H1 (cell line): Measurements from ENCODE around the gene EDDM3A. TPM values are rescaled to one million over a fixed set of nuclear protein-coding genes. Genes with fewer than 3 reads are reported as not detected.

Experiments
- CTCF ChIA-PET: fragments of 300-600 bp; sonication (Branson Sonifier 250); formaldehyde crosslinking; loops from one replicate; lab custom pipeline; 2021; ENCODE audit not compliant: partially characterized antibody; lab: Charles Lee
- POLR2A ChIA-PET: fragments of 300-600 bp; sonication (Branson Sonifier 250); formaldehyde crosslinking; loops from one replicate; lab custom pipeline; 2021; ENCODE audit warnings: inconsistent platforms; ENCODE audit not compliant: partially characterized antibody; lab: Charles Lee
- DNase-seq, 2 experiments: peaks; one replicate each; pipeline versions ENCODE4 v3.0.0 to v3.0.0-alpha.2; 2010 to 2022; ENCODE audit warnings: low spot score in 2 of 2, low read depth in 1 of 2, mixed read lengths in 1 of 2
- FAIRE-seq: peaks from 2 replicates; lab custom pipeline; 2011; peaks lifted over from hg19 to GRCh38; lab: Jason Lieb, UNC
- H2AFZ ChIP-seq: 2 replicates; pipeline ENCODE4 v1.8.1; 2012; ENCODE audit warnings: low read length, inconsistent platforms
- H2AK5ac ChIP-seq: 2 replicates; pipeline ENCODE4 v1.6.1; 2013; ENCODE audit warnings: low read depth, low read length
- H2BK120ac ChIP-seq: replicated peaks from 2 replicates; pipeline ENCODE3; 2013; ENCODE audit warnings: low read depth, low read length, inconsistent platforms
- H2BK12ac ChIP-seq: 2 replicates; pipeline ENCODE4 v1.6.1; 2013; ENCODE audit warnings: low read depth, low read length
- H2BK15ac ChIP-seq: 2 replicates; pipeline ENCODE4 v1.6.1; 2013; ENCODE audit warnings: low read length
- H2BK20ac ChIP-seq: 2 replicates; pipeline ENCODE4 v1.6.1; 2013; ENCODE audit warnings: low read length
- H2BK5ac ChIP-seq: 2 replicates; pipeline ENCODE4 v1.6.1; 2013; ENCODE audit warnings: low read depth, low read length
- H3K14ac ChIP-seq: 2 replicates; pipeline ENCODE4 v1.6.1; 2013; ENCODE audit warnings: inconsistent platforms; ENCODE audit not compliant: insufficient read length
- H3K18ac ChIP-seq: 2 replicates; pipeline ENCODE4 v1.6.1; 2013; ENCODE audit warnings: low read length; ENCODE audit errors: extremely low read depth
- H3K23ac ChIP-seq: 2 replicates; pipeline ENCODE4 v1.6.1; 2013; ENCODE audit warnings: inconsistent platforms; ENCODE audit not compliant: insufficient read length
- H3K23me2 ChIP-seq: 2 replicates; pipeline ENCODE4 v1.6.1; 2013; ENCODE audit warnings: low read depth, low read length
- H3K27ac ChIP-seq: 2 replicates; pipeline ENCODE4 v1.6.1; 2011; ENCODE audit warnings: low read depth, low read length, inconsistent platforms
- H3K27me3 ChIP-seq, 4 experiments: replicated peaks in 1 of 4; 1 replicate in 1 of 4; 2 replicates in 3 of 4; pipeline versions ENCODE4 v1.6.1 to v1.8.1; 2011 to 2013; ENCODE audit warnings: low read length in 3 of 4, mild to moderate bottlenecking in 3 of 4, inconsistent platforms in 2 of 4, mixed read lengths in 2 of 4, moderate library complexity in 1 of 4; ENCODE audit not compliant: control insufficient read depth in 3 of 4, insufficient read depth in 3 of 4; ENCODE audit errors: extremely low read depth in 1 of 4
- H3K36me3 ChIP-seq, 4 experiments: 2 replicates each; pipeline versions ENCODE4 v1.6.1 to v1.8.1; 2011 to 2013; ENCODE audit warnings: mild to moderate bottlenecking in 4 of 4, low read length in 3 of 4, moderate library complexity in 2 of 4, control low read depth in 1 of 4, inconsistent platforms in 1 of 4; ENCODE audit not compliant: insufficient read depth in 4 of 4, control insufficient read depth in 2 of 4
- H3K4ac ChIP-seq: replicated peaks from 2 replicates; pipeline ENCODE3; 2013; ENCODE audit warnings: low read length, low read depth, mixed read lengths, inconsistent platforms; ENCODE audit not compliant: insufficient read length
- H3K4me1 ChIP-seq, 4 experiments: replicated peaks in 1 of 4; 1 replicate in 1 of 4; 2 replicates in 3 of 4; pipeline versions ENCODE4 v1.6.1 to v1.8.1; 2011 to 2013; ENCODE audit warnings: low read length in 3 of 4, inconsistent platforms in 2 of 4, mixed read lengths in 1 of 4; ENCODE audit not compliant: insufficient read depth in 4 of 4, control insufficient read depth in 3 of 4
- H3K4me2 ChIP-seq, 2 experiments: 2 replicates each; pipeline versions ENCODE4 v1.6.1 to v1.8.1; 2011 to 2013; ENCODE audit warnings: low read depth in 2 of 2, low read length in 2 of 2, control low read depth in 1 of 2, inconsistent platforms in 1 of 2, mild to moderate bottlenecking in 1 of 2; ENCODE audit not compliant: insufficient read depth in 1 of 2
- H3K4me3 ChIP-seq, 4 experiments: fragments of 200-600, 300-600 bp in 1 of 4; sonication (generic), shearing (Covaris generic), sonication (Bioruptor Twin) in 1 of 4; 2 replicates each; pipeline versions ENCODE4 v1.5.1 to v1.8.1; 2011 to 2016; ENCODE audit warnings: low read length in 4 of 4, low read depth in 3 of 4, control low read depth in 2 of 4, inconsistent platforms in 2 of 4, mild to moderate bottlenecking in 2 of 4, mixed read lengths in 1 of 4, moderate library complexity in 1 of 4; ENCODE audit not compliant: insufficient read depth in 2 of 4; ENCODE audit errors: extremely low read depth in 1 of 4
- H3K56ac ChIP-seq: replicated peaks from 2 replicates; pipeline ENCODE3; 2013; ENCODE audit warnings: low read depth, mild to moderate bottlenecking, mixed read lengths, low read length, inconsistent platforms; ENCODE audit not compliant: insufficient read length
- H3K79me1 ChIP-seq: 2 replicates; pipeline ENCODE4 v1.6.1; 2013; ENCODE audit warnings: low read depth, low read length, control low read depth
- H3K79me2 ChIP-seq, 2 experiments: 2 replicates each; pipeline versions ENCODE4 v1.6.1 to v1.8.1; 2012 to 2013; ENCODE audit warnings: low read length in 2 of 2, mild to moderate bottlenecking in 2 of 2, inconsistent platforms in 1 of 2; ENCODE audit not compliant: insufficient read depth in 2 of 2, control insufficient read depth in 1 of 2
- H3K9ac ChIP-seq, 4 experiments: replicated peaks in 1 of 4; 1 replicate in 1 of 4; 2 replicates in 3 of 4; pipeline versions ENCODE4 v1.6.1 to v1.8.1; 2011 to 2013; ENCODE audit warnings: low read depth in 3 of 4, low read length in 3 of 4, control low read depth in 2 of 4, mild to moderate bottlenecking in 2 of 4, moderate library complexity in 2 of 4, inconsistent platforms in 1 of 4; ENCODE audit errors: extremely low read depth in 1 of 4
- H3K9me3 ChIP-seq, 2 experiments: 2 replicates each; pipeline versions ENCODE4 v1.6.1 to v1.8.1; 2012 to 2013; ENCODE audit warnings: mild to moderate bottlenecking in 2 of 2, moderate library complexity in 2 of 2, control low read depth in 1 of 2, inconsistent platforms in 1 of 2, low read depth in 1 of 2, low read length in 1 of 2, mixed read lengths in 1 of 2; ENCODE audit not compliant: insufficient read depth in 2 of 2
- H4K20me1 ChIP-seq, 2 experiments: replicated peaks in 1 of 2; 2 replicates each; pipeline versions ENCODE3 to v1.8.1; 2011 to 2013; ENCODE audit warnings: inconsistent platforms in 2 of 2, low read length in 2 of 2, mild to moderate bottlenecking in 1 of 2; ENCODE audit not compliant: insufficient read depth in 2 of 2, control insufficient read depth in 1 of 2
- H4K5ac ChIP-seq: 2 replicates; pipeline ENCODE4 v1.6.1; 2013; ENCODE audit warnings: low read length, low read depth, mixed read lengths, inconsistent platforms; ENCODE audit not compliant: insufficient read length
- H4K8ac ChIP-seq: 2 replicates; pipeline ENCODE4 v1.8.0; 2013; ENCODE audit warnings: mild to moderate bottlenecking, moderate library complexity, low read length, inconsistent platforms; ENCODE audit not compliant: insufficient read depth; ENCODE audit errors: extremely low read depth
- H4K91ac ChIP-seq: replicated peaks from 2 replicates; pipeline ENCODE3; 2013; ENCODE audit warnings: low read length, mixed read lengths, inconsistent platforms; ENCODE audit not compliant: insufficient read length
- CHD1 ChIP-seq: IDR thresholded peaks from 2 replicates; pipeline ENCODE4 v1.6.1; 2012; ENCODE audit warnings: low read depth, low read length, improper control_type of control experiment
- GABPA ChIP-seq: IDR thresholded peaks from 2 replicates; pipeline ENCODE4 v1.6.1; 2011; ENCODE audit warnings: mild to moderate bottlenecking, low read length, moderate library complexity, borderline replicate concordance; ENCODE audit not compliant: insufficient read depth
- GTF2F1 ChIP-seq: IDR thresholded peaks from 2 replicates; pipeline ENCODE4 v1.6.1; 2012; ENCODE audit warnings: low read depth, low read length, improper control_type of control experiment, borderline replicate concordance
- HDAC6 ChIP-seq: IDR thresholded peaks from one replicate; pipeline ENCODE4 v1.7.1; 2012; ENCODE audit warnings: low read depth, mild to moderate bottlenecking, inconsistent platforms, low read length, moderate library complexity
- MAFK ChIP-seq: IDR thresholded peaks from 2 replicates; pipeline ENCODE4 v1.6.1; 2012; ENCODE audit warnings: low read depth, mild to moderate bottlenecking, improper control_type of control experiment, low read length
- PHF8 ChIP-seq: fragments of 200-600 bp; sonication (generic); conservative IDR thresholded peaks from 2 replicates; pipeline ENCODE4 v1.7.1; 2012; ENCODE audit warnings: low read depth, mild to moderate bottlenecking, inconsistent platforms, low read length, moderate library complexity
- RXRA ChIP-seq: IDR thresholded peaks from 2 replicates; pipeline ENCODE4 v1.6.1; 2011; ENCODE audit warnings: low read depth, mild to moderate bottlenecking, low read length, moderate library complexity; ENCODE audit not compliant: insufficient read depth
- SP2 ChIP-seq: IDR thresholded peaks from 2 replicates; pipeline ENCODE4 v1.6.1; 2012; ENCODE audit warnings: mild to moderate bottlenecking, low read length, inconsistent platforms
- SUZ12 ChIP-seq: fragments of 200-600 bp; sonication (generic); IDR thresholded peaks from 2 replicates; pipeline ENCODE4 v1.6.1; 2012; ENCODE audit warnings: mild to moderate bottlenecking, inconsistent platforms, low read length, moderate library complexity, mixed read lengths
- YY1 ChIP-seq: IDR thresholded peaks from 2 replicates; pipeline ENCODE4 v1.6.1; 2011; ENCODE audit warnings: low read depth, mild to moderate bottlenecking, low read length
- ZNF274 ChIP-seq: IDR thresholded peaks from 2 replicates; pipeline ENCODE4 v1.7.0; 2012; ENCODE audit warnings: low read length, borderline replicate concordance; ENCODE audit errors: extremely low read depth
- WGBS, 2 experiments: shearing (Covaris generic) in 1 of 2; methylation state at CpG; one replicate each; pipeline versions ENCODE4 v1.1.6 to v1.1.7; 2013 to 2015; ENCODE audit warnings: low lambda C conversion rate in 2 of 2, mixed read lengths in 2 of 2, inconsistent platforms in 1 of 2, low coverage in 1 of 2, missing lambda C conversion rate in 1 of 2; ENCODE audit not compliant: insufficient replicate concordance in 2 of 2, insufficient coverage in 1 of 2, insufficient read length in 1 of 2; ENCODE audit errors: extremely low coverage in 1 of 2, missing lambda C conversion rate in 1 of 2; 5-methylcytosine and 5-hydroxymethylcytosine counted together
- polyA plus RNA-seq, 7 experiments: library from polyadenylated mRNA; depleted of rRNA in 3 of 7; stranded (reverse) in 5 of 7; unstranded in 2 of 7; fragments of >200 nt in 5 of 7; fragments of 200-250 nt in 2 of 7; gene quantifications; 1 replicate in 5 of 7; 2 replicates in 1 of 7; 4 replicates in 1 of 7; pipeline versions ENCODE4 v1.2.1 to v1.2.3, GENCODE V29; 2011 to 2013; ENCODE audit warnings: missing spikeins in 2 of 7, mixed read lengths in 2 of 7
- total RNA-seq: library from RNA; stranded (reverse); fragmentation: NEBNext Ultra II Directional; extraction: Animal tissue kit (Norgen Biotek cat#: 25700); gene quantifications from 2 replicates; pipeline ENCODE4 v1.2.1, GENCODE V29; 2021
- TF ChIP-seq, protein P1 (sequence below), 3 experiments: IDR thresholded peaks; 1 replicate in 2 of 3; 2 replicates in 1 of 3; pipeline versions ENCODE4 v1.5.1 to v1.6.1; 2011; ENCODE audit warnings: low read length in 3 of 3, mild to moderate bottlenecking in 3 of 3, inconsistent platforms in 2 of 3, low read depth in 1 of 3, moderate library complexity in 1 of 3; ENCODE audit not compliant: insufficient read depth in 1 of 3; ENCODE audit errors: control extremely low read depth in 1 of 3

EDDM3A gene
- total and polyA plus RNA-seq, 2 of the 8 experiments (the other 6 are each of a cell fraction or from before 2014, with no cell fraction given), result 0.09 TPM; not detected in 1

DNA sequence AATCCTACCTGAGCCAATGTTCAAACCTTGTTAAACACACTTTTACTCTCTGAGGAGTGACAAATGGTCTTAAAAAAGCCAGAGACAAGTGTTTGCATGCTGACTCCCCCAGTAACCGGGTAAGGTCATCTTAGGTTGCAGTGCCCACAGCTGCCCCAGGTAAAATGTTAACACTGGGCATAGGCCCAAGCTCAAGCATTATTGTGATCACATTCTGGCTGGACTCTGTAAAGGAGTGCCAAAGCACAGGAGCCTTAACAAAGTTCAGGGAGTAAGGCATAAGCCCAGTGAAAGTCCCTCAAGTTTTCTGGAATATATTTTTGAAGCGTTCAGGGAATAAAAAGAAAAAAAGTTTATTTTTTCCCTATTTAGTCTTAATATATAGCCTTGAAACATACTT is 8.6 kb downstream of the EDDM3A start:
- POLR2A ChIA-PET, result no interaction called here
- Histone ChIP-seq H2BK12ac (no peak overlapping the region), H2BK15ac (no peak overlapping the region), H3K79me2 (no peaks in the 10 kb centered on the region), H2BK120ac (no peak overlapping the region), H3K23me2 (no peaks in the 10 kb centered on the region), H3K4me1 (peaks cover 0 to 6% (median 1%) of the 10 kb centered on the region in 4 experiments; a peak in 4 of 7 replicates), H3K27ac (no peak overlapping the region), H4K8ac (no peak overlapping the region), H3K56ac (no peak overlapping the region), H3K27me3 (no peaks in the 10 kb centered on the region), H3K14ac (no peak overlapping the region), H3K4ac (no peak overlapping the region), H3K23ac (no peak overlapping the region), H3K79me1 (no peaks in the 10 kb centered on the region), H4K91ac (no peak overlapping the region), H3K4me3 (no peak overlapping the region), H3K9ac (no peak overlapping the region), H3K4me2 (no peak overlapping the region), H3K36me3 (no peaks in the 10 kb centered on the region), H2BK20ac (no peak overlapping the region), H3K9me3 (no peaks in the 10 kb centered on the region), H4K5ac (no peak overlapping the region), H2AFZ (no peak overlapping the region), H2BK5ac (no peak overlapping the region), H3K18ac (no peak overlapping the region), H4K20me1 (no peaks in the 10 kb centered on the region), H2AK5ac (no peak overlapping the region)
- CTCF ChIA-PET, result interaction anchor here (1.2 to 6.5 kb wide), 5 partner anchors 8 to 103 kb away, joined by 3 to 70 read pairs (median 8); partner anchors contain the start of genes EDDM3A and EDDM3B
- DNase-seq (no peak), FAIRE-seq (no peak)
- 90% methylated on average over 2 of the region's 2 CpGs; no CpG with 5 or more reads in 1 of the 2 experiments for WGBS, 2 experiments
- TF ChIP-seq GABPA (no peak), ZNF274 (no peak), RXRA (no peak), YY1 (no peak), SP2 (no peak), HDAC6 (no peak), SUZ12 (no peak), MAFK (no peak), CHD1 (no peak), PHF8 (no peak), GTF2F1 (no peak)
- TF ChIP-seq, protein P1, sequence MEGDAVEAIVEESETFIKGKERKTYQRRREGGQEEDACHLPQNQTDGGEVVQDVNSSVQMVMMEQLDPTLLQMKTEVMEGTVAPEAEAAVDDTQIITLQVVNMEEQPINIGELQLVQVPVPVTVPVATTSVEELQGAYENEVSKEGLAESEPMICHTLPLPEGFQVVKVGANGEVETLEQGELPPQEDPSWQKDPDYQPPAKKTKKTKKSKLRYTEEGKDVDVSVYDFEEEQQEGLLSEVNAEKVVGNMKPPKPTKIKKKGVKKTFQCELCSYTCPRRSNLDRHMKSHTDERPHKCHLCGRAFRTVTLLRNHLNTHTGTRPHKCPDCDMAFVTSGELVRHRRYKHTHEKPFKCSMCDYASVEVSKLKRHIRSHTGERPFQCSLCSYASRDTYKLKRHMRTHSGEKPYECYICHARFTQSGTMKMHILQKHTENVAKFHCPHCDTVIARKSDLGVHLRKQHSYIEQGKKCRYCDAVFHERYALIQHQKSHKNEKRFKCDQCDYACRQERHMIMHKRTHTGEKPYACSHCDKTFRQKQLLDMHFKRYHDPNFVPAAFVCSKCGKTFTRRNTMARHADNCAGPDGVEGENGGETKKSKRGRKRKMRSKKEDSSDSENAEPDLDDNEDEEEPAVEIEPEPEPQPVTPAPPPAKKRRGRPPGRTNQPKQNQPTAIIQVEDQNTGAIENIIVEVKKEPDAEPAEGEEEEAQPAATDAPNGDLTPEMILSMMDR (IDR thresholded peaks at IDR 0.05; ENCODE audit: control extremely low read depth in 1 of 3, insufficient read depth in 1 of 3, low read depth in 1 of 3, low read length in 3 of 3), result no peak
